Measurements from ENCODE around the gene CUL7. TPM values are rescaled to one million over a fixed set of nuclear protein-coding genes. Genes with fewer than 3 reads are reported as not detected.

Gene CUL7
- total and polyA plus RNA-seq, 2 of the 8 experiments (the other 6 are each of a cell fraction or from before 2014, with no cell fraction given): 10.8 to 15.0 TPM

GRCh38 chr6:43038727-43039126 is 14.9 kb downstream of the CUL7 start:
- Histone ChIP-seq H3K14ac (ENCODE audit: insufficient read length) (no peak overlapping the region), H3K23ac (ENCODE audit: insufficient read length) (no peak overlapping the region), H3K36me3 (ENCODE audit: control insufficient read depth in 2 of 4, insufficient read depth in 4 of 4, low read length in 3 of 4) (peaks cover 2 to 23% (median 13%) of the 10 kb centered on the region in 4 experiments; a peak in 4 of 8 replicates), H4K20me1 (replicated peaks in 1 of 2; ENCODE audit: control insufficient read depth in 1 of 2, insufficient read depth in 2 of 2, low read length in 2 of 2) (peaks cover 2 to 18% of the 10 kb centered on the region in 2 experiments), H4K91ac (replicated peaks; ENCODE audit: insufficient read length, low read length) (no peak overlapping the region), H3K56ac (replicated peaks; ENCODE audit: insufficient read length, low read depth, low read length) (no peak overlapping the region), H2BK15ac (ENCODE audit: low read length) (no peak overlapping the region), H2BK120ac (replicated peaks; ENCODE audit: low read depth, low read length) (no peak overlapping the region), H3K23me2 (ENCODE audit: low read depth, low read length) (no peaks in the 10 kb centered on the region; the same call in 1 of the 2 replicates), H3K4me3 (ENCODE audit: extremely low read depth in 1 of 4, insufficient read depth in 2 of 4, low read depth in 3 of 4, low read length in 4 of 4) (no peak overlapping the region), H3K9ac (replicated peaks in 1 of 4; ENCODE audit: extremely low read depth in 1 of 4, low read depth in 3 of 4, low read length in 3 of 4) (no peak overlapping the region), H2AFZ (ENCODE audit: low read length) (no peak overlapping the region), H2AK5ac (ENCODE audit: low read depth, low read length) (no peak overlapping the region), H2BK5ac (ENCODE audit: low read depth, low read length) (no peak overlapping the region), H3K79me1 (ENCODE audit: low read depth, low read length) (no peaks in the 10 kb centered on the region), H3K4me1 (replicated peaks in 1 of 4; ENCODE audit: control insufficient read depth in 3 of 4, insufficient read depth in 4 of 4, low read length in 3 of 4) (no peaks in the 10 kb centered on the region), H4K5ac (ENCODE audit: insufficient read length, low read depth, low read length) (no peak overlapping the region), H3K9me3 (ENCODE audit: insufficient read depth in 2 of 2, low read depth in 1 of 2, low read length in 1 of 2) (no peaks in the 10 kb centered on the region), H3K4me2 (ENCODE audit: insufficient read depth in 1 of 2, low read depth in 2 of 2, low read length in 2 of 2) (no peak overlapping the region), H4K8ac (ENCODE audit: extremely low read depth, insufficient read depth, low read length) (no peak overlapping the region), H3K4ac (replicated peaks; ENCODE audit: insufficient read length, low read depth, low read length) (no peak overlapping the region), H3K18ac (ENCODE audit: extremely low read depth, low read length) (no peak overlapping the region), H3K27me3 (replicated peaks in 1 of 4; ENCODE audit: control insufficient read depth in 3 of 4, extremely low read depth in 1 of 4, insufficient read depth in 3 of 4, low read length in 3 of 4) (no peaks in the 10 kb centered on the region), H2BK12ac (ENCODE audit: low read depth, low read length) (no peak overlapping the region), H3K27ac (ENCODE audit: low read depth, low read length) (no peak overlapping the region), H2BK20ac (ENCODE audit: low read length) (no peak overlapping the region), H3K79me2 (ENCODE audit: control insufficient read depth in 1 of 2, insufficient read depth in 2 of 2, low read length in 2 of 2) (no peaks in the 10 kb centered on the region)
- POLR2A ChIA-PET (ENCODE audit: partially characterized antibody): interaction anchor here (0.9 to 29.7 kb wide), 7 partner anchors 10 to 32 kb away, joined by 3 to 584 read pairs (median 5); partner anchors contain the start of genes CUL7, KLC4, KLHDC3 and MEA1
- no peak for FAIRE-seq
- no peak for DNase-seq (ENCODE audit: low read depth in 1 of 2, low spot score in 2 of 2)
- CTCF ChIA-PET (ENCODE audit: partially characterized antibody): interaction anchor here (0.6 to 1.9 kb wide), 5 partner anchors 22 to 109 kb away, joined by 3 to 9 read pairs (median 3); no protein-coding TSS in a partner anchor
- 91% methylated on average over 9 of the region's 9 CpGs; no CpG with 5 or more reads in 1 of the 2 experiments for WGBS, 2 experiments (ENCODE audit: extremely low coverage in 1 of 2, insufficient coverage in 1 of 2, insufficient read length in 1 of 2, insufficient replicate concordance in 2 of 2, low coverage in 1 of 2, low lambda C conversion rate in 2 of 2, missing lambda C conversion rate in 1 of 2)
- no peak for TF ChIP-seq TBP (IDR thresholded peaks at IDR 0.05; ENCODE audit: low read depth, low read length)
- TF ChIP-seq TAF1 (IDR thresholded peaks at IDR 0.05; ENCODE audit: low read depth, low read length): no peak
- no peak for TF ChIP-seq SIX5 (IDR thresholded peaks at IDR 0.05; ENCODE audit: low read depth, low read length)
- TF ChIP-seq KDM1A (IDR thresholded peaks at IDR 0.05; ENCODE audit: borderline replicate concordance, low read length): no peak
- no peak for TF ChIP-seq CTBP2 (IDR thresholded peaks at IDR 0.05; ENCODE audit: borderline replicate concordance, insufficient read depth, insufficient read length, low read length)
- no peak for TF ChIP-seq BACH1 (IDR thresholded peaks at IDR 0.05; ENCODE audit: low read length)
- no peak for TF ChIP-seq EZH2 (IDR thresholded peaks at IDR 0.05; ENCODE audit: low read depth, low read length, severe bottlenecking)
- no peak for TF ChIP-seq SRF (IDR thresholded peaks at IDR 0.05; ENCODE audit: low read depth, low read length)
- no peak for TF ChIP-seq HDAC2 (IDR thresholded peaks at IDR 0.05; ENCODE audit: borderline replicate concordance in 1 of 2, low read depth in 2 of 2, low read length in 2 of 2)
- no peak for TF ChIP-seq EP300 (IDR thresholded peaks at IDR 0.05; ENCODE audit: borderline replicate concordance in 1 of 2, low read depth in 2 of 2, low read length in 2 of 2)
- TF ChIP-seq GABPA (IDR thresholded peaks at IDR 0.05; ENCODE audit: borderline replicate concordance, insufficient read depth, low read length): no peak
- no peak for TF ChIP-seq RNF2 (IDR thresholded peaks at IDR 0.05; ENCODE audit: borderline replicate concordance, low read depth, low read length, missing control alignments, poor library complexity, severe bottlenecking)
- TF ChIP-seq PHF8 (conservative IDR thresholded peaks at IDR 0.05; ENCODE audit: low read depth, low read length): no peak
